SK-N-MC (cell line): ENCODE measurements around the gene TNS2.

Experiments
- DNase-seq: peaks from one replicate; pipeline ENCODE4 v3.0.0-alpha.2; 2011; ENCODE audit warnings: low read depth, low spot score
- H3K27ac ChIP-seq: fragments of 200-600 bp; sonication (generic); 2 replicates; pipeline ENCODE4 v1.5.1; 2016; ENCODE audit warnings: mixed run types
- H3K36me3 ChIP-seq: fragments of 200-600 bp; sonication (generic); 2 replicates; pipeline ENCODE4 v1.6.1; 2017; ENCODE audit warnings: antibody characterized with exemption, low read length, mixed read lengths; ENCODE audit not compliant: insufficient read depth
- H3K4me3 ChIP-seq: fragments of 200-600 bp; sonication (generic); 2 replicates; pipeline ENCODE4 v1.5.1; 2016
- H3K9ac ChIP-seq: fragments of 200-600 bp; sonication (generic); 2 replicates; pipeline ENCODE4 v1.8.0; 2017; ENCODE audit warnings: mixed run types, mixed read lengths; ENCODE audit not compliant: insufficient read length
- H3K9me3 ChIP-seq: fragments of 200-600 bp; sonication (generic); 2 replicates; pipeline ENCODE4 v1.6.1; 2017; ENCODE audit warnings: low read depth, mild to moderate bottlenecking, antibody characterized with exemption, low read length, moderate library complexity, mixed read lengths
- EZH2 ChIP-seq: fragments of 200-600 bp; sonication (generic); IDR thresholded peaks from one replicate; pipeline ENCODE4 v1.6.1; 2017; ENCODE audit warnings: antibody characterized with exemption
- FOXP2 ChIP-seq: optimal IDR thresholded peaks from 2 replicates; pipeline ENCODE3; 2011; ENCODE audit warnings: mild to moderate bottlenecking, moderate library complexity; ENCODE audit not compliant: insufficient read depth; ENCODE audit errors: extremely low read length, control extremely low read depth
- POLR2AphosphoS5 ChIP-seq: IDR thresholded peaks from 2 replicates; pipeline ENCODE4 v1.6.1; 2012; ENCODE audit warnings: mild to moderate bottlenecking, low read depth, low read length, borderline replicate concordance

The TNS2 gene

GRCh38 chr12:53052419-53053217 is 2.8 kb downstream of the TNS2 start:
- no peak for TF ChIP-seq EZH2
- no peak for TF ChIP-seq FOXP2
- no peak for TF ChIP-seq POLR2AphosphoS5
- H3K9me3 ChIP-seq: no peaks in the 10 kb centered on the region
- no peak overlapping the region for H3K27ac ChIP-seq
- DNase-seq: no peak
- H3K9ac ChIP-seq: no peak overlapping the region
- no peak overlapping the region for H3K4me3 ChIP-seq
- no peaks in the 10 kb centered on the region for H3K36me3 ChIP-seq

GRCh38 chr12:53053218-53054111 is 3.6 kb downstream of the TNS2 start:
- Histone ChIP-seq H3K9ac (peak overlapping the region; percentile 62), H3K9me3 (no peaks in the 10 kb centered on the region), H3K27ac (no peak overlapping the region), H3K36me3 (no peaks in the 10 kb centered on the region), H3K4me3 (peak overlapping the region; percentile 97)
- no peak for DNase-seq
- TF ChIP-seq FOXP2 (no peak), POLR2AphosphoS5 (no peak), EZH2 (no peak)

- Histone ChIP-seq H3K9ac (peak overlapping the region; percentile 62), H3K9me3 (no peaks in the 10 kb centered on the region), H3K36me3 (no peaks in the 10 kb centered on the region), H3K4me3 (peak overlapping the region; percentile 97), H3K27ac (no peak overlapping the region)
- no peak for TF ChIP-seq EZH2
- peak; percentile 81; the same call in 1 of the 2 replicates for TF ChIP-seq POLR2AphosphoS5
- peak; percentile 73 for DNase-seq
These were observed 4.4 kb downstream of the TNS2 start for GRCh38 chr12:53054112-53054878.

GRCh38 chr12:53055471-53056266 is 5.8 kb downstream of the TNS2 start:
- Histone ChIP-seq H3K9ac (no peak overlapping the region), H3K27ac (no peak overlapping the region), H3K36me3 (no peaks in the 10 kb centered on the region), H3K9me3 (no peaks in the 10 kb centered on the region), H3K4me3 (no peak overlapping the region)
- no peak for TF ChIP-seq FOXP2
- TF ChIP-seq POLR2AphosphoS5: no peak
- no peak for TF ChIP-seq EZH2
- DNase-seq: no peak

GRCh38 chr12:53056296-53056695 is 6.4 kb downstream of the TNS2 start:
- H3K9ac ChIP-seq: no peak overlapping the region
- no peaks in the 10 kb centered on the region for H3K9me3 ChIP-seq
- no peak for TF ChIP-seq POLR2AphosphoS5
- no peak for TF ChIP-seq EZH2
- no peak for TF ChIP-seq FOXP2
- H3K27ac ChIP-seq: no peak overlapping the region
- DNase-seq: no peak
- no peak overlapping the region for H3K4me3 ChIP-seq
- H3K36me3 ChIP-seq: no peaks in the 10 kb centered on the region

- no peak overlapping the region for H3K4me3 ChIP-seq
- H3K27ac ChIP-seq: no peak overlapping the region
- TF ChIP-seq POLR2AphosphoS5 (no peak), FOXP2 (no peak), EZH2 (no peak)
- H3K9ac ChIP-seq: no peak overlapping the region
- no peaks in the 10 kb centered on the region for H3K36me3 ChIP-seq
- DNase-seq: no peak
- no peaks in the 10 kb centered on the region for H3K9me3 ChIP-seq
These were observed 7.0 kb downstream of the TNS2 start for GRCh38 chr12:53056901-53057300.

GRCh38 chr12:53057816-53058500 is 8.1 kb downstream of the TNS2 start:
- H3K9me3 ChIP-seq: no peaks in the 10 kb centered on the region
- TF ChIP-seq FOXP2 (no peak), POLR2AphosphoS5 (no peak), EZH2 (no peak)
- H3K36me3 ChIP-seq: no peaks in the 10 kb centered on the region
- H3K9ac ChIP-seq: no peak overlapping the region
- no peak for DNase-seq
- H3K27ac ChIP-seq: no peak overlapping the region
- no peak overlapping the region for H3K4me3 ChIP-seq
